Sigmoid colon (tissue), 7 donors: ENCODE measurements around the gene MROH8. TPM values are rescaled to one million over a fixed set of nuclear protein-coding genes. Genes with fewer than 3 reads are reported as not detected.

Experiments
- DNase-seq: peaks from one replicate; pipeline ENCODE4 v3.0.0-alpha.2; 2019
- H3K27ac ChIP-seq, 4 donors: fragments of 200-600 bp; sonication (generic); one replicate each; pipeline ENCODE4 v1.5.1; 2016 to 2019; ENCODE audit warnings: mild to moderate bottlenecking in 1 of 4
- H3K27me3 ChIP-seq, 3 donors: fragments of 200-600 bp; sonication (generic); one replicate each; pipeline ENCODE4 v1.5.1; 2019; ENCODE audit warnings: mild to moderate bottlenecking in 1 of 3
- H3K36me3 ChIP-seq, 4 donors: fragments of 200-600 bp; sonication (generic); one replicate each; pipeline ENCODE4 v1.5.1; 2016 to 2019
- H3K4me1 ChIP-seq, 4 donors: fragments of 200-600 bp; sonication (generic); one replicate each; pipeline ENCODE4 v1.5.1; 2017 to 2019
- H3K4me3 ChIP-seq, 4 donors: fragments of 200-600 bp; sonication (generic); one replicate each; pipeline ENCODE4 v1.5.1; 2017 to 2019; ENCODE audit warnings: mild to moderate bottlenecking in 2 of 4, moderate library complexity in 1 of 4
- H3K9me3 ChIP-seq, 4 donors: fragments of 200-600 bp in 3 of 4; sonication (generic) in 3 of 4; one replicate each; pipeline versions ENCODE4 v1.5.1 to v1.6.1; 2013 to 2019
- EP300 ChIP-seq, 4 donors: sonication (generic); formaldehyde crosslinking; IDR thresholded peaks; one replicate each; pipeline ENCODE4 v1.6.1; 2017; ENCODE audit warnings: antibody characterized with exemption in 4 of 4
- POLR2A ChIP-seq, 2 donors: fragments of 450-650 bp; IDR thresholded peaks; one replicate each; pipeline ENCODE4 v1.6.1; 2016; ENCODE audit warnings: antibody characterized with exemption in 2 of 2, mild to moderate bottlenecking in 2 of 2, moderate library complexity in 2 of 2
- POLR2AphosphoS5 ChIP-seq, 4 donors: sonication (generic); formaldehyde crosslinking; IDR thresholded peaks; one replicate each; pipeline ENCODE4 v1.6.1; 2017; ENCODE audit warnings: antibody characterized with exemption in 4 of 4
- WGBS, 2 donors: extraction: QIAGEN DNeasy Blood & Tissue Kit; methylation state at CpG; one replicate each; pipeline ENCODE4 v1.1.7; 2013; 5-methylcytosine and 5-hydroxymethylcytosine counted together
- intact Hi-C: fragments of 100-400 bp; cut with DNase I; formaldehyde crosslinking; loops from one replicate; pipeline ENCODE4 v1.15.1; 2023
- polyA plus RNA-seq, 3 donors: library from polyadenylated mRNA; stranded (reverse); fragments of 200-250 nt; gene quantifications; one replicate each; pipeline ENCODE4 v1.2.3, GENCODE V29; 2013
- total RNA-seq, 4 donors: library from RNA; depleted of rRNA; stranded (reverse); fragments of >200 nt; gene quantifications; one replicate each; pipeline ENCODE4 v1.1.0, GENCODE V29; 2016
- TF ChIP-seq, protein P1 (sequence below), 4 experiments: fragments of 450-650 bp in 3 of 4; fragments of 200-600 bp in 1 of 4; IDR thresholded peaks; one replicate each; pipeline ENCODE4 v1.5.1; 2016 to 2019; ENCODE audit warnings: antibody characterized with exemption in 4 of 4, mild to moderate bottlenecking in 3 of 4, moderate library complexity in 2 of 4
- donor health status: healthy with polysubstance abuse.
- donor health status: Bipolar disorder and iron deficiency.
- donor health status: healthy.

The MROH8 gene
- total and polyA plus RNA-seq, 7 donors: 0.46 to 11.1 (median 2.4) TPM

DNA sequence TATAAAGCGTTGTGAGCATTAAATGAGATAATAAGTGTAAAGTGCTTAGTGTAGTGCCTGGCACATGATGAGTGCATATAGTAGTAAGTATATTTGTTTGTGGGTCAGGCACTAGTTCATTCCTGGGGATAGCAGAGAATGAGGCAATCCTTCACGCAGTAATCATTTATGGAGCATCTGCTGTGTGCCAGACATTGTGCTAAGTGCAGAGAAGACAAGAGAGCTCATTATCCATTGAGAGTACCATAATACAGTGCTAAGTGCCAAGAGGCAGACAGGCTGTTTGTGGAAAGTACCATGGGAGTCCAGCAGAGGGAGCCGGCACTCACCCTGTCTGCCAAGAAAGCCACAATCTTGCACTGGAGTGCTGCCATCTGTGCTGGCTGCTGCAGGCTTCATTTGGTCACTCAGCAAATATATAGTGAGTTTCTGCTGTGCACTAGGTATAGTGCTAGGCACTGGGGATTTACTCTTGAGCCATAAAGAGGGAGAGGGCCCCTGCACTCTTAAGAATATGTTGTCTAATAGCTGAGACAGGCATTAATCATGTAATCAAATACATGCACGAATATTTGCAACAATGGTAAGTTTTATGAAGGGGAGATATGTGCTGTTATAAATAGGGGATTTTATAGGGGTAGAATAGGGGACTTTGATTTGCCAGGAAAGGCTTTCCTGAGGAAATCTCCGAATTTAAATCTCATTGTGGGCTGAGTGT lies 12.9 kb upstream of the MROH8 start:
- no peak for TF ChIP-seq POLR2A (IDR thresholded peaks at IDR 0.05)
- TF ChIP-seq EP300 (IDR thresholded peaks at IDR 0.05): no peak
- TF ChIP-seq, protein P1, sequence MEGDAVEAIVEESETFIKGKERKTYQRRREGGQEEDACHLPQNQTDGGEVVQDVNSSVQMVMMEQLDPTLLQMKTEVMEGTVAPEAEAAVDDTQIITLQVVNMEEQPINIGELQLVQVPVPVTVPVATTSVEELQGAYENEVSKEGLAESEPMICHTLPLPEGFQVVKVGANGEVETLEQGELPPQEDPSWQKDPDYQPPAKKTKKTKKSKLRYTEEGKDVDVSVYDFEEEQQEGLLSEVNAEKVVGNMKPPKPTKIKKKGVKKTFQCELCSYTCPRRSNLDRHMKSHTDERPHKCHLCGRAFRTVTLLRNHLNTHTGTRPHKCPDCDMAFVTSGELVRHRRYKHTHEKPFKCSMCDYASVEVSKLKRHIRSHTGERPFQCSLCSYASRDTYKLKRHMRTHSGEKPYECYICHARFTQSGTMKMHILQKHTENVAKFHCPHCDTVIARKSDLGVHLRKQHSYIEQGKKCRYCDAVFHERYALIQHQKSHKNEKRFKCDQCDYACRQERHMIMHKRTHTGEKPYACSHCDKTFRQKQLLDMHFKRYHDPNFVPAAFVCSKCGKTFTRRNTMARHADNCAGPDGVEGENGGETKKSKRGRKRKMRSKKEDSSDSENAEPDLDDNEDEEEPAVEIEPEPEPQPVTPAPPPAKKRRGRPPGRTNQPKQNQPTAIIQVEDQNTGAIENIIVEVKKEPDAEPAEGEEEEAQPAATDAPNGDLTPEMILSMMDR (IDR thresholded peaks at IDR 0.05): peak; percentile 77 to 89 (median 86)
- TF ChIP-seq POLR2AphosphoS5 (IDR thresholded peaks at IDR 0.05): peak in 3 of 4 donors; percentile 39 to 66 (median 64)
- H3K9me3 ChIP-seq: no peaks in the 10 kb centered on the region
- peak; percentile 95 for DNase-seq
- no peaks in the 10 kb centered on the region for H3K27me3 ChIP-seq
- H3K36me3 ChIP-seq: peaks cover 0 to 12% (median 0%) of the 10 kb centered on the region in 4 donors
- intact Hi-C loops: no loop called here
- WGBS, 2 donors: 30 to 35% methylated on average over 5 of the region's 5 CpGs
- H3K4me3 ChIP-seq: no peak overlapping the region
- H3K4me1 ChIP-seq: peaks cover 0 to 58% (median 43%) of the 10 kb centered on the region in 4 donors
- peak overlapping the region in 1 of 4 donors; percentile 54 for H3K27ac ChIP-seq

DNA sequence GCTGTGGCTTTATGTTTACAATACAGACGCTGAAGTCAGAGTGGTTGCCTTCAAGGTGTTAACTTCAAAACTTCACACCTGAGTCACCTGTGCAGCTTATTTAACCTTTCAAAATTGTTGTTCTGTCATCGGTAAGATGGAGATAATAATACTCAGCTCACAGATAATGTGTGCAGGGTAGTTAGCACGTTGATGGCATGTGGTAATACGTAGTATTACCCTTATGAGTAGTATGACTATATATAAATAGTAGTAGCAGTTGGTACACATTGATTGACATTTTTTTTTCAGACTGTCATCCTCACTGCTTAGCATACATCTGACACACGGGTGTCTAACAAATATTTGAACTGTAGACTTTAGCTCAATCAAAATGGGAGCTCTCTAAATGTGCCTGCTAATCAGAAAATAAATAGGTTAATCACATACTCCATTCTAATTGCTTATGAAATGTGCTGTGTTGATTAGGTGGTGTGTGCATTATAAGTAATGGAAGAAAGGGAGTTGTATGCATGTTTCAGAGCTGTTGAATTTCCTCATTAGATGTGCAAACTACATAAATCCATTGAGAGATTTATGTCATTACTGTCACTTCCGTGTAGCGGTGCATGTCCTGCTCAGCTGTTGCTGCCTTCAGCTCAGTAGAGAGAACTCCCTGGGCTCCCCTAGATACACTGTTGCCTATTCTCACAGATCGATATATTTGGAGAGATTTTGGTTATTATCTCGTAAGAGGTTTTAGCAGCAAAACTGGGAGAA lies 11.2 kb upstream of the MROH8 start:
- intact Hi-C loops: no loop called here
- Histone ChIP-seq H3K27ac (peak overlapping the region in 1 of 4 donors; percentile 17), H3K36me3 (peaks cover 6 to 26% (median 7%) of the 10 kb centered on the region in 4 donors), H3K4me3 (no peak overlapping the region), H3K9me3 (no peaks in the 10 kb centered on the region), H3K4me1 (peaks cover 0 to 54% (median 43%) of the 10 kb centered on the region in 4 donors), H3K27me3 (no peaks in the 10 kb centered on the region)
- no peak for TF ChIP-seq POLR2A (IDR thresholded peaks at IDR 0.05)
- TF ChIP-seq, protein P1 (IDR thresholded peaks at IDR 0.05): no peak
- no peak for TF ChIP-seq POLR2AphosphoS5 (IDR thresholded peaks at IDR 0.05)
- no peak for TF ChIP-seq EP300 (IDR thresholded peaks at IDR 0.05)
- 72 to 76% methylated on average over 9 of the region's 9 CpGs for WGBS, 2 donors
- no peak for DNase-seq

DNA sequence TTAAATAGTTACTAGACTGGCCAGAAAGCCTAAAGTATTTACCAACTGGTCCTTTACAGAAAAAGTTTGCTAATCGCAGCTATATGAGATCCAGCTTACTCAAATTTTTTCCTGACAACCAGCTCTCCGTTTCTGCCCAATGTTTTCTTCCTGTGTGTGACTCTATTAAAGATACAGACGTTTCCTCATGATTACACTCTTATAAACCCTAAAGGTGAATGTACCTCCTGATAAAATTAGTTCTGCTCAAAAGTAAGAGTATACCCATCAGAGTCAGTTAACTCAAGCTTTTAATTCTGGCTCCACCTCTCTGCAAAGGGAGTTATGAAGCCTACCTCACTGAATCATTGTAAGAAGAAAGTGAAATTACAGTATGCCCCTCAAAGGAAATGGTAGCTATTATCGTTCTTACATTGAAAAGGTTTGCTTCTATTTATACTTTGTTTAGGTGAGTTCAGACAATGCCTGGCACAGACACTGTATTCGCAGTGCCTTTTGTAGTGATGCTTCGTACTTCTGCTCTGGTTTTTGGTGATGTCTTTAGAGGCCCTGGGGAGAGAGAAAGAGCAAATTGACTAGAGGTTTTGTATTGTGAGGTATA lies 10.2 kb upstream of the MROH8 start:
- H3K36me3 ChIP-seq: peaks cover 9 to 36% (median 15%) of the 10 kb centered on the region in 4 donors
- intact Hi-C loops: no loop called here

DNA sequence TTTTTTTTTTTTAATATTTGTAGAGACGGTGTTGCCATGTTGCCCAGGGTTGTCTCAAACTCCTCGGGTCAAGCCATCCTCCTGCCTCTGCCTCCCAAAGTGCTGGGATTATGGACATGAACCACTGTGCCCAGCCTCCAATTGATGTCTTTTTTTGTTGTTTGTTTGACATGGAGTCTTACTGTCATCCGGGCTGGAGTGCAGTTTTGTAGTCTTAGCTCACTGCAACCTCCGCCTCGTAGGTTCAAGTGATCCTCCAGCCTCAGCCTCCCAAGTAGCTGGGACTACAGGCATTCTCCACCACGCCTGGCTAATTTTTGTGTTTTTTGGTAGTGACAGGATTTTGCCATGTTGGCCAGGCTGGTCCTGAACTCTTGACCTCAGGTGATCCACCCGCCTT lies 9.4 kb upstream of the MROH8 start:
- Histone ChIP-seq H3K27ac (no peak overlapping the region), H3K36me3 (peaks cover 9 to 43% (median 19%) of the 10 kb centered on the region in 4 donors), H3K4me3 (no peak overlapping the region), H3K27me3 (no peaks in the 10 kb centered on the region), H3K4me1 (peaks cover 0 to 46% (median 34%) of the 10 kb centered on the region in 4 donors), H3K9me3 (no peaks in the 10 kb centered on the region)
- intact Hi-C loops: no loop called here
- no peak for DNase-seq
- TF ChIP-seq EP300 (IDR thresholded peaks at IDR 0.05) (no peak), POLR2AphosphoS5 (IDR thresholded peaks at IDR 0.05) (no peak), POLR2A (IDR thresholded peaks at IDR 0.05) (no peak)
- TF ChIP-seq, protein P1 (IDR thresholded peaks at IDR 0.05): no peak
- WGBS, 2 donors: 82 to 94% methylated on average over 7 of the region's 7 CpGs

More for the DNA sequence above, 10.2 kb upstream of the MROH8 start:
- no peak overlapping the region for H3K4me3 ChIP-seq
- H3K4me1 ChIP-seq: peaks cover 0 to 44% (median 35%) of the 10 kb centered on the region in 4 donors
- TF ChIP-seq POLR2A (IDR thresholded peaks at IDR 0.05) (no peak), EP300 (IDR thresholded peaks at IDR 0.05) (no peak), POLR2AphosphoS5 (IDR thresholded peaks at IDR 0.05) (no peak)
- TF ChIP-seq, protein P1 (IDR thresholded peaks at IDR 0.05): no peak
- no peaks in the 10 kb centered on the region for H3K9me3 ChIP-seq
- H3K27ac ChIP-seq: peak overlapping the region in 2 of 4 donors; percentile 17 to 30
- DNase-seq: no peak
- no peaks in the 10 kb centered on the region for H3K27me3 ChIP-seq
- 53 to 60% methylated on average over 6 of the region's 6 CpGs for WGBS, 2 donors
